NB4 (cell line): Measurements from ENCODE around the gene NIT1.
A peak's percentile ranks its signal among the peaks of the same experiment; 100 is the strongest.

Experiments used
- DNase-seq: peaks from one replicate; pipeline ENCODE4 v3.0.0; 2010; ENCODE audit warnings: low read depth
- H3K4me3 ChIP-seq: one replicate; pipeline ENCODE4 v1.5.1; 2011; ENCODE audit warnings: mild to moderate bottlenecking, low read depth, low read length, moderate library complexity
- MYC ChIP-seq: IDR thresholded peaks from 2 replicates; pipeline ENCODE4 v1.6.1; 2011; ENCODE audit warnings: low read depth, low read length
- POLR2A ChIP-seq: IDR thresholded peaks from 2 replicates; pipeline ENCODE4 v1.6.1; 2011; ENCODE audit warnings: mild to moderate bottlenecking; ENCODE audit not compliant: insufficient read length; ENCODE audit errors: extremely low read depth
- TF ChIP-seq, protein P1 (sequence below): IDR thresholded peaks from one replicate; pipeline ENCODE4 v1.5.1; 2012; ENCODE audit warnings: low read depth, low read length
- TF ChIP-seq, protein P2 (sequence below): IDR thresholded peaks from 2 replicates; pipeline ENCODE4 v1.6.1; 2011; ENCODE audit warnings: low read depth, low read length

NIT1 gene

DNA sequence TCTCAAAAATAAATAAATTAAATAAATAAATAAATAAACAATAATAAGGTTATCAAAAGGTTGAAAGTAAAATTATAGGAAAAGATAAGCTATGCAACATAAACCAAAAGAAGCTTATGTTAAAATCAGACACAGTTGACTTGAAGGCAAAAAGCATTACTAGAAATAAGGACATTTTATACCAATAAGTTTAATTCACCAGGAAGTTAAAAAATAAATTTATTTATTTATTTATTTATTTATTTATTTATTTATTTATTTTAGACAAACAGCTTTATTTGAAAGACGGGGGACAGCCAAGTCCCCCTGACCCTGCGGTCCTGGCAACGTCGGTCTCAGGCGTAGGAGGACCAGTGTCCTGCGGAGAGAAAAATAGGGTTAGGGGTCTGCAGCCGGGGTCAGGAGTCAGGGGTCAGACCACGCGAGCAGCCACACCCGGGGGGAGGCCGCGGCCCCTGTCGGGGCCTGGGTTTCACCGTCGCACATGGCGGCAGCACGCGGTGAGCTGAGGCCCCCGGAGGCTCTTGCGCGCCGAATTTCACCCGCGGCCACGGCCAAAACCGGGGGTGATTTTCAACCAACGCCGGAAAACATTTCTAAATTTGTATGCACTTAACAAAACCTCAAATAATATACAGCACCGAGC, 23.0 kb downstream of the NIT1 start:
- no peak for TF ChIP-seq MYC
- TF ChIP-seq POLR2A = no peak
- TF ChIP-seq, protein P1, sequence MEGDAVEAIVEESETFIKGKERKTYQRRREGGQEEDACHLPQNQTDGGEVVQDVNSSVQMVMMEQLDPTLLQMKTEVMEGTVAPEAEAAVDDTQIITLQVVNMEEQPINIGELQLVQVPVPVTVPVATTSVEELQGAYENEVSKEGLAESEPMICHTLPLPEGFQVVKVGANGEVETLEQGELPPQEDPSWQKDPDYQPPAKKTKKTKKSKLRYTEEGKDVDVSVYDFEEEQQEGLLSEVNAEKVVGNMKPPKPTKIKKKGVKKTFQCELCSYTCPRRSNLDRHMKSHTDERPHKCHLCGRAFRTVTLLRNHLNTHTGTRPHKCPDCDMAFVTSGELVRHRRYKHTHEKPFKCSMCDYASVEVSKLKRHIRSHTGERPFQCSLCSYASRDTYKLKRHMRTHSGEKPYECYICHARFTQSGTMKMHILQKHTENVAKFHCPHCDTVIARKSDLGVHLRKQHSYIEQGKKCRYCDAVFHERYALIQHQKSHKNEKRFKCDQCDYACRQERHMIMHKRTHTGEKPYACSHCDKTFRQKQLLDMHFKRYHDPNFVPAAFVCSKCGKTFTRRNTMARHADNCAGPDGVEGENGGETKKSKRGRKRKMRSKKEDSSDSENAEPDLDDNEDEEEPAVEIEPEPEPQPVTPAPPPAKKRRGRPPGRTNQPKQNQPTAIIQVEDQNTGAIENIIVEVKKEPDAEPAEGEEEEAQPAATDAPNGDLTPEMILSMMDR = no peak
- TF ChIP-seq, protein P2, sequence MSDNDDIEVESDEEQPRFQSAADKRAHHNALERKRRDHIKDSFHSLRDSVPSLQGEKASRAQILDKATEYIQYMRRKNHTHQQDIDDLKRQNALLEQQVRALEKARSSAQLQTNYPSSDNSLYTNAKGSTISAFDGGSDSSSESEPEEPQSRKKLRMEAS = no peak
- DNase-seq = no peak
- H3K4me3 ChIP-seq = no peak overlapping the region

DNA sequence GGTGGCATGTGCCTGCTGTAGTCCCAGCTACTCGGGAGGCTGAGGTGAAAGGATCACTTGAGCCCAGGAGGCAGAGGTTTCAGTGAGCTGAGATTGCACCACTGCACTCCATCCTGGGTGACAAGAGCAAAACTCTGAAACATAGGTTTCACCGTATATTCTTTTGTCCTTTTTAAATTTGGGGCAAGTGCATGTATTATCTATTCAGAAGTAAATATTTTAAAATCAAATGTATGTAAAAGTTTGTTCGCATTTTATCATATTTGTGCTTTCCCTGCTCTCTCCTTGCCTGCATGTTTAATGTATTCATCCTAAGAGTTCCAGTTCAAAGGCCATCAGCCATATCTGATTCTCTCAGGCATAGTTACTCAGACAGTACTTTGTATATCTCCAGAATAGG, 27.9 kb downstream of the NIT1 start:
- no peak for DNase-seq
- H3K4me3 ChIP-seq = no peak overlapping the region
- TF ChIP-seq, protein P1 = no peak
- TF ChIP-seq, protein P2 = no peak
- no peak for TF ChIP-seq MYC
- TF ChIP-seq POLR2A = no peak

DNA sequence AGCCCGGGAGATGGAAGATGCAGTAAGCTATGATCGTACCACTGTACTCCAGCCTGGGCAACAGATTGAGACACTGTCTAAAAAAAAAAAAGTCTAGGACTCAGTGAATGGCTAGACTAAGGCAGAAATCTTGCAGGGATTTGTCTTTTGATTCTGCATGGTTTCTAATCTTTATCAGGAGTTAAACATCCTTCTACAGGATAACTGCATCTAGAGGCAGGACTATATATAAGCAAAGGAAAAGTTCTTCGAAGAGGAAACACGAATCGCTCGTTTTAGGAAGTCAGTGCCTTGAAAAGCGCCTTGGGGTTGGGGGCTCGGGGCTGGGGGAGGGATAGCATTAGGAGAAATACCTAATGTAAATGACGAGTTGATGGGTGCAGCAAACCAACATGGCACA, 35.3 kb downstream of the NIT1 start:
- peak; percentile 43 for DNase-seq
- TF ChIP-seq POLR2A (no peak), MYC (no peak)
- TF ChIP-seq, protein P2 = no peak
- TF ChIP-seq, protein P1 = no peak
- H3K4me3 ChIP-seq = peak overlapping the region; percentile 95

DNA sequence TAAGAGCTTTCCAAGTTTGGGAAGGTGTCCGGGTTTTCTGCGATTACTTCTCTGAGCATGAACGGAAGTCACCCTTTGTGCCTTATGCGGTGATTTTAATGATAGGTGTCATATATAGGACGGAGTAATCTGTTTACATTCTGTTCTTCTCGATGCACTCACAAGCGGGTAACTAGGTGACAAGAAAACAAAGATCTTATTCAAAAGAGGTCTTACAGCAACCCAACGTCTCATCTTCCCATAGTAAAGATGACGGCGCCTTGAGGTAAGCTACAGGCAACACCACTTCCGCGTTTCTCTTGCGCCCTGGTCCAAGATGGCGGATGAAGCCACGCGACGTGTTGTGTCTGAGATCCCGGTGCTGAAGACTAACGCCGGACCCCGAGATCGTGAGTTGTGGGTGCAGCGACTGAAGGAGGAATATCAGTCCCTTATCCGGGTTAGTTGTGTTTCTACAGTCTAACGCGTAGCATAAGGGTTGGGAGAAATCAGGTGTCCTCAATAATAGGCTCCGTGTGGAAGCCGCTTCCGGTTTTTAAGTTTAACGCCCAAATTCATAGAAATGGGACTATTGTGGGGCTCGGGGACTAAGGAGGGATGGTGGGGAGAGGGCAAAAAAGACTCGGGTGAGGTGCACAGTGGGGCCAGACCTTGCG, 35.9 kb downstream of the NIT1 start, which contains the start of gene UFC1:
UFC1 (plus strand) TSS at position 297 of the 656 bp plus-strand sequence; CDS start at position 317, 20 bp downstream.
- TF ChIP-seq, protein P2 = peak; percentile 74
- TF ChIP-seq POLR2A (peak; percentile 58), MYC (peak; percentile 77)
- TF ChIP-seq, protein P1 = no peak
- DNase-seq = peak; percentile 92
- peak within 1 kb of the TSS; percentile 95 for H3K4me3 ChIP-seq

DNA sequence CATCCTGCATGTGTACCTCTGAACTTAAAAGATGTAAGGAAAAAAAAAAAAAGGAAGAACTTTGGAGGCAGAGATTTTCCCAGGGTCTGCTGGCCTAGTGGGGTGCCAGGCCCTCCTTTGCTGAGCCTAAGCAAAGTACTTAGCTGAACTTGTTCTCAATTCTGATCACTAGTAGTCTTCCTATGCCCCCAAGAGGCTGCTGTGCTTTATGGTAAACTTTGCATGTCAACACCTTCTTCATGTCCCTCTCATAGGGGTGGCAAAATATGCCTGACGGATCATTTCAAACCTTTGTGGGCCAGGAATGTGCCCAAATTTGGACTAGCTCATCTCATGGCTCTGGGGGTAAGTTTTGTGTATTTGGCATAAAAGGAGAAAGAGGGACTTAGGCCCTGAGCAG, 40.0 kb downstream of the NIT1 start:
- DNase-seq = no peak
- H3K4me3 ChIP-seq = no peak overlapping the region
- TF ChIP-seq, protein P2 = no peak
- no peak for TF ChIP-seq MYC
- TF ChIP-seq, protein P1 = no peak
- no peak for TF ChIP-seq POLR2A
